Ramos (cell line): Measurements from ENCODE around the gene FSTL4.

Experiments
- in situ Hi-C: fragments of 300-500 bp; cut with MboI; formaldehyde crosslinking; loops from one replicate; pipeline ENCODE4 v1.14.3; 2022; ENCODE audit warnings: low sequenced_read_pairs; ENCODE audit not compliant: unreplicated experiment

Gene FSTL4

GRCh38 chr5:133612249-133612860 is at the start of gene FSTL4:
TSS of gene FSTL4 (minus strand) at chr5:133612541.
- in situ Hi-C loops: no loop called here

GRCh38 chr5:133661389-133661788 is 49.0 kb upstream of the FSTL4 start:
- in situ Hi-C loops: no loop called here

GRCh38 chr5:133658327-133658726 is 46.0 kb upstream of the FSTL4 start:
- in situ Hi-C loops: no loop called here

- in situ Hi-C loops: no loop called here
Measured at GRCh38 chr5:133657036-133657435, 44.7 kb upstream of the FSTL4 start.

- in situ Hi-C loops: no loop called here
Measured at GRCh38 chr5:133655966-133656365, 43.6 kb upstream of the FSTL4 start.

GRCh38 chr5:133653760-133654049 is 41.4 kb upstream of the FSTL4 start:
- in situ Hi-C loops: no loop called here

- in situ Hi-C loops: no loop called here
Measured at GRCh38 chr5:133652951-133653759, 40.8 kb upstream of the FSTL4 start.

GRCh38 chr5:133644000-133644865 is 31.9 kb upstream of the FSTL4 start:
- in situ Hi-C loops: no loop called here

GRCh38 chr5:133643365-133643764 is 31.0 kb upstream of the FSTL4 start:
- in situ Hi-C loops: no loop called here

- in situ Hi-C loops: no loop called here
Measured at GRCh38 chr5:133642153-133642722, 29.9 kb upstream of the FSTL4 start.

- in situ Hi-C loops: no loop called here
Measured at GRCh38 chr5:133641683-133642082, 29.3 kb upstream of the FSTL4 start.

GRCh38 chr5:133639850-133640528 is 27.6 kb upstream of the FSTL4 start:
- in situ Hi-C loops: no loop called here

- in situ Hi-C loops: no loop called here
Measured at GRCh38 chr5:133638436-133638835, 26.1 kb upstream of the FSTL4 start.

- in situ Hi-C loops: no loop called here
Measured at GRCh38 chr5:133637206-133637605, 24.9 kb upstream of the FSTL4 start.

- in situ Hi-C loops: no loop called here
Measured at GRCh38 chr5:133635051-133635450, 22.7 kb upstream of the FSTL4 start.

GRCh38 chr5:133627180-133627579 is 14.8 kb upstream of the FSTL4 start:
- in situ Hi-C loops: no loop called here

GRCh38 chr5:133624316-133624715 is 12.0 kb upstream of the FSTL4 start:
- in situ Hi-C loops: no loop called here

- in situ Hi-C loops: no loop called here
Measured at GRCh38 chr5:133618141-133618540, 5.8 kb upstream of the FSTL4 start.

GRCh38 chr5:133613743-133614142 is 1.4 kb upstream of the FSTL4 start:
- in situ Hi-C loops: no loop called here

GRCh38 chr5:133613184-133613583 is 843 bp upstream of the FSTL4 start:
- in situ Hi-C loops: no loop called here
